Thyroid gland (tissue), 4 donors: ENCODE measurements around the gene VAMP7. TPM values are rescaled to one million over a fixed set of nuclear protein-coding genes. Genes with fewer than 3 reads are reported as not detected.
A peak's percentile ranks its signal among the peaks of the same experiment; 100 is the strongest.

Source experiments
- DNase-seq, 2 donors: peaks; one replicate each; pipeline ENCODE4 v3.0.0-alpha.2; 2019
- H3K27ac ChIP-seq, 3 donors: fragments of 200-600 bp; sonication (generic); 1 replicate in 2 of 3; 2 replicates in 1 of 3; pipeline ENCODE4 v1.5.1; 2016 to 2019; ENCODE audit warnings: mild to moderate bottlenecking in 1 of 3, moderate library complexity in 1 of 3
- H3K27me3 ChIP-seq: fragments of 200-600 bp; sonication (generic); one replicate; pipeline ENCODE4 v1.5.1; 2019
- H3K36me3 ChIP-seq, 2 donors: fragments of 200-600 bp; sonication (generic); one replicate each; pipeline ENCODE4 v1.5.1; 2016 to 2019
- H3K4me1 ChIP-seq, 2 donors: fragments of 200-600 bp; sonication (generic); one replicate each; pipeline ENCODE4 v1.5.1; 2017 to 2019
- H3K4me3 ChIP-seq, 3 donors: fragments of 200-600 bp; sonication (generic); replicated peaks in 1 of 3; 1 replicate in 2 of 3; 2 replicates in 1 of 3; pipeline ENCODE4 v1.5.1; 2016; ENCODE audit warnings: mild to moderate bottlenecking in 1 of 3
- H3K9me3 ChIP-seq: fragments of 200-600 bp; sonication (generic); one replicate; pipeline ENCODE4 v1.5.1; 2017
- POLR2A ChIP-seq, 2 donors: fragments of 450-650 bp; IDR thresholded peaks; one replicate each; pipeline ENCODE4 v1.6.1; 2017; ENCODE audit warnings: antibody characterized with exemption in 2 of 2, mild to moderate bottlenecking in 2 of 2, moderate library complexity in 1 of 2
- WGBS, 2 donors: methylation state at CpG; one replicate each; pipeline ENCODE4 v1.1.5; 2017; 5-methylcytosine and 5-hydroxymethylcytosine counted together
- intact Hi-C: fragments of 100-400 bp; cut with DNase I; formaldehyde crosslinking; loops from one replicate; pipeline ENCODE4 v1.15.1; 2023
- total RNA-seq, 4 donors: library from RNA; depleted of rRNA; stranded (reverse); fragments of >200 nt; gene quantifications; one replicate each; pipeline ENCODE4 v1.2.3, GENCODE V29; 2016
- TF ChIP-seq, protein P1 (sequence below), 6 experiments: fragments of 200-600 bp in 3 of 6; fragments of 450-650 bp in 3 of 6; sonication (generic) in 3 of 6; IDR thresholded peaks; one replicate each; pipeline ENCODE4 v1.5.1; 2016 to 2019; ENCODE audit warnings: antibody characterized with exemption in 6 of 6, mild to moderate bottlenecking in 2 of 6, inconsistent platforms in 1 of 6, moderate library complexity in 1 of 6

Gene VAMP7
- total RNA-seq, 4 donors from 2014 or later, result 39.5 to 46.5 (median 40.8) TPM

GRCh38 chrX:155949098-155949497 lies 68.0 kb downstream of the VAMP7 start:
- Histone ChIP-seq H3K36me3 (no peaks in the 10 kb centered on the region), H3K27ac (no peak overlapping the region), H3K4me1 (no peaks in the 10 kb centered on the region), H3K9me3 (no peaks in the 10 kb centered on the region), H3K4me3 (no peak overlapping the region), H3K27me3 (no peaks in the 10 kb centered on the region)
- 56 to 84% methylated on average over 2 of the region's 2 CpGs for WGBS, 2 donors
- DNase-seq, result no peak
- intact Hi-C loops, result no loop called here
- no peak for TF ChIP-seq POLR2A (IDR thresholded peaks at IDR 0.05)
- TF ChIP-seq, protein P1, sequence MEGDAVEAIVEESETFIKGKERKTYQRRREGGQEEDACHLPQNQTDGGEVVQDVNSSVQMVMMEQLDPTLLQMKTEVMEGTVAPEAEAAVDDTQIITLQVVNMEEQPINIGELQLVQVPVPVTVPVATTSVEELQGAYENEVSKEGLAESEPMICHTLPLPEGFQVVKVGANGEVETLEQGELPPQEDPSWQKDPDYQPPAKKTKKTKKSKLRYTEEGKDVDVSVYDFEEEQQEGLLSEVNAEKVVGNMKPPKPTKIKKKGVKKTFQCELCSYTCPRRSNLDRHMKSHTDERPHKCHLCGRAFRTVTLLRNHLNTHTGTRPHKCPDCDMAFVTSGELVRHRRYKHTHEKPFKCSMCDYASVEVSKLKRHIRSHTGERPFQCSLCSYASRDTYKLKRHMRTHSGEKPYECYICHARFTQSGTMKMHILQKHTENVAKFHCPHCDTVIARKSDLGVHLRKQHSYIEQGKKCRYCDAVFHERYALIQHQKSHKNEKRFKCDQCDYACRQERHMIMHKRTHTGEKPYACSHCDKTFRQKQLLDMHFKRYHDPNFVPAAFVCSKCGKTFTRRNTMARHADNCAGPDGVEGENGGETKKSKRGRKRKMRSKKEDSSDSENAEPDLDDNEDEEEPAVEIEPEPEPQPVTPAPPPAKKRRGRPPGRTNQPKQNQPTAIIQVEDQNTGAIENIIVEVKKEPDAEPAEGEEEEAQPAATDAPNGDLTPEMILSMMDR (IDR thresholded peaks at IDR 0.05), result no peak

GRCh38 chrX:155951237-155951789 lies 70.2 kb downstream of the VAMP7 start:
- Histone ChIP-seq H3K36me3 (no peaks in the 10 kb centered on the region), H3K27ac (no peak overlapping the region), H3K27me3 (no peaks in the 10 kb centered on the region), H3K4me1 (no peaks in the 10 kb centered on the region), H3K4me3 (no peak overlapping the region), H3K9me3 (no peaks in the 10 kb centered on the region)
- no peak for TF ChIP-seq POLR2A (IDR thresholded peaks at IDR 0.05)
- TF ChIP-seq, protein P1 (IDR thresholded peaks at IDR 0.05), result no peak
- no peak for DNase-seq
- intact Hi-C loops, result no loop called here
- 74 to 75% methylated on average over 3 of the region's 3 CpGs for WGBS, 2 donors

DNA sequence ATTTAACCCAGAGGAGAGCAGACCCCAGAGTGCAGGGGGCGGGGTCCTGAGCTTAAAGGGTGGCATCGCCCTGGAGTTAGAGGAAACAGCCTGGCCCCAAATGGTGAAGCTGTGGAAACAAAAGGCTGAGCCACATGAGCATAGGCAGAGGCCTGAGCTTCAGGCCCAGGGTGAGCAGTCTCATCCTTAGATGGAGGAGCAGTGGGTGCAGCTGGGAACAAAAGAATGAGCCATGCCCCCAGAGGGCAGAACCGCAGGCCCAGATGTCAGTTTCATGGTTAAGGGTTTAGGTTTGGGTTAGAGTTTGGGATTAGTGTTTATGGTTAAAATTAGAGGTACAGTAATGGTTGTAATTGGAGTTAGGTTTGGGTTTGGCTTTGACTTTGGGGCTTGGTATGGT lies 71.9 kb downstream of the VAMP7 start:
- Histone ChIP-seq H3K27me3 (no peaks in the 10 kb centered on the region), H3K36me3 (no peaks in the 10 kb centered on the region), H3K27ac (no peak overlapping the region), H3K4me3 (no peak overlapping the region), H3K9me3 (no peaks in the 10 kb centered on the region), H3K4me1 (no peaks in the 10 kb centered on the region)
- TF ChIP-seq POLR2A (IDR thresholded peaks at IDR 0.05), result no peak
- TF ChIP-seq, protein P1 (IDR thresholded peaks at IDR 0.05), result no peak
- intact Hi-C loops, result no loop called here
- DNase-seq, result no peak
- 54 to 69% methylated on average over 3 of the region's 3 CpGs for WGBS, 2 donors

- WGBS, 2 donors, result 26 to 39% methylated on average over 1 of the region's 1 CpG
- intact Hi-C loops, result no loop called here
- Histone ChIP-seq H3K36me3 (no peaks in the 10 kb centered on the region), H3K4me1 (no peaks in the 10 kb centered on the region), H3K27me3 (no peaks in the 10 kb centered on the region), H3K27ac (no peak overlapping the region), H3K9me3 (no peaks in the 10 kb centered on the region), H3K4me3 (no peak overlapping the region)
- DNase-seq, result no peak
- TF ChIP-seq, protein P1 (IDR thresholded peaks at IDR 0.05), result no peak
- no peak for TF ChIP-seq POLR2A (IDR thresholded peaks at IDR 0.05)
These were observed 73.6 kb downstream of the VAMP7 start for GRCh38 chrX:155954793-155955192.

DNA sequence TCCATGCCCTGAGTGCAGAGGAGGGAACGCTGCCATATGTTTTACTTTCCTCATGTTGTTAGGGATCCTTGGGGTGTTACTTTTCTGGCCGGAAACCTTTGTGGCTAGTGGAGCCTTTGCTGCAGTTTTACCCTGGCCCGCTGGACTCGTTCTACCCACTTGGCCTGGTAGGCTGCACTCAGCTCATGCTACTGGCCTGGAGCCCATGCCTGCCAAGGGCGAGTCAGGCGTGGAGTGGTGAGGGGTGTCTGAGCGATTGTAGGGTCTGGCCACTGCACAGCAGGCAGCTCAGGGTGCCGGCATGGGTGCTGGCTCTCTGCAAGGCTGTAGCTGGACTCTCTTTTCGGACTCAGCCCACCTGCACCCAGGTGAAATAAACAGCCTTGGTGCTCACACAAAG lies 75.0 kb downstream of the VAMP7 start:
- no peak overlapping the region for H3K27ac ChIP-seq
- no peaks in the 10 kb centered on the region for H3K36me3 ChIP-seq
- TF ChIP-seq POLR2A (IDR thresholded peaks at IDR 0.05), result no peak
- peak; percentile 8 to 17 for DNase-seq
- 75 to 81% methylated on average over 8 to 9 of the region's 9 CpGs for WGBS, 2 donors
- no peak overlapping the region for H3K4me3 ChIP-seq
- H3K4me1 ChIP-seq, result no peaks in the 10 kb centered on the region
- no peaks in the 10 kb centered on the region for H3K27me3 ChIP-seq
- H3K9me3 ChIP-seq, result no peaks in the 10 kb centered on the region
- intact Hi-C loops, result no loop called here
